Ectodermal cell (in vitro differentiated cells): ENCODE measurements around the gene CYFIP2.

Source experiments
- H3K27ac ChIP-seq: 2 replicates; pipeline ENCODE4 v1.7.0; 2013; ENCODE audit warnings: mild to moderate bottlenecking, low read depth, low read length; ENCODE audit not compliant: insufficient read depth, poor library complexity, severe bottlenecking
- H3K27me3 ChIP-seq: 2 replicates; pipeline ENCODE4 v1.7.0; 2013; ENCODE audit warnings: mild to moderate bottlenecking, low read length; ENCODE audit not compliant: insufficient read depth, control insufficient read depth, poor library complexity, severe bottlenecking
- H3K36me3 ChIP-seq: one replicate; pipeline ENCODE4 v1.7.0; 2013; ENCODE audit warnings: low read length; ENCODE audit not compliant: control insufficient read depth, insufficient read depth
- H3K4me1 ChIP-seq: one replicate; pipeline ENCODE4 v1.7.0; 2013; ENCODE audit warnings: low read length; ENCODE audit not compliant: control insufficient read depth, insufficient read depth
- H3K4me3 ChIP-seq: 2 replicates; pipeline ENCODE4 v1.7.0; 2013; ENCODE audit warnings: low read depth, low read length, control low read depth; ENCODE audit not compliant: insufficient read depth
- H3K9me3 ChIP-seq: 2 replicates; pipeline ENCODE4 v1.7.0; 2013; ENCODE audit warnings: mild to moderate bottlenecking, low read length, moderate library complexity; ENCODE audit not compliant: control insufficient read depth
- WGBS, 2 experiments: methylation state at CpG; one replicate each; pipeline ENCODE4 v1.1.7; 2013; ENCODE audit warnings: missing lambda C conversion rate in 2 of 2; 5-methylcytosine and 5-hydroxymethylcytosine counted together

The CYFIP2 gene

GRCh38 chr5:157271740-157272271, 5.9 kb downstream of the CYFIP2 start:
- Histone ChIP-seq H3K36me3 (no peaks in the 10 kb centered on the region), H3K27me3 (peaks cover 4% of the 10 kb centered on the region), H3K9me3 (no peaks in the 10 kb centered on the region), H3K4me1 (peaks cover 16% of the 10 kb centered on the region), H3K4me3 (no peak overlapping the region), H3K27ac (no peak overlapping the region)
- WGBS, 2 experiments: 92 to 94% methylated on average over 12 of the region's 12 CpGs

- Histone ChIP-seq H3K4me1 (peaks cover 3% of the 10 kb centered on the region), H3K9me3 (no peaks in the 10 kb centered on the region), H3K4me3 (no peak overlapping the region), H3K27me3 (no peaks in the 10 kb centered on the region), H3K36me3 (no peaks in the 10 kb centered on the region), H3K27ac (no peak overlapping the region)
- WGBS, 2 experiments: 86 to 97% methylated on average over 1 of the region's 1 CpG
These were observed 7.2 kb downstream of the CYFIP2 start for GRCh38 chr5:157273131-157273556.

GRCh38 chr5:157275403-157275802, 9.5 kb downstream of the CYFIP2 start:
- Histone ChIP-seq H3K9me3 (no peaks in the 10 kb centered on the region), H3K36me3 (no peaks in the 10 kb centered on the region), H3K4me3 (no peak overlapping the region), H3K27me3 (no peaks in the 10 kb centered on the region), H3K27ac (no peak overlapping the region), H3K4me1 (no peaks in the 10 kb centered on the region)
- no CpG with 5 or more reads among the region's 1 CpG for WGBS, 2 experiments

- H3K27me3 ChIP-seq: no peaks in the 10 kb centered on the region
- no peak overlapping the region for H3K4me3 ChIP-seq
- H3K4me1 ChIP-seq: no peaks in the 10 kb centered on the region
- no peak overlapping the region for H3K27ac ChIP-seq
- 92 to 100% methylated on average over 2 of the region's 2 CpGs for WGBS, 2 experiments
- no peaks in the 10 kb centered on the region for H3K9me3 ChIP-seq
- no peaks in the 10 kb centered on the region for H3K36me3 ChIP-seq
These were observed 12.6 kb downstream of the CYFIP2 start for GRCh38 chr5:157278319-157279037.

- Histone ChIP-seq H3K27me3 (no peaks in the 10 kb centered on the region), H3K36me3 (no peaks in the 10 kb centered on the region), H3K4me1 (no peaks in the 10 kb centered on the region), H3K27ac (no peak overlapping the region), H3K4me3 (no peak overlapping the region), H3K9me3 (no peaks in the 10 kb centered on the region)
- WGBS, 2 experiments: 90 to 95% methylated on average over 7 of the region's 7 CpGs
These were observed 13.8 kb downstream of the CYFIP2 start for GRCh38 chr5:157279605-157280239.

GRCh38 chr5:157280927-157281326, 15.0 kb downstream of the CYFIP2 start:
- no peaks in the 10 kb centered on the region for H3K27me3 ChIP-seq
- H3K27ac ChIP-seq: no peak overlapping the region
- no peaks in the 10 kb centered on the region for H3K9me3 ChIP-seq
- no peaks in the 10 kb centered on the region for H3K36me3 ChIP-seq
- WGBS, 2 experiments: 94 to 100% methylated on average over 1 to 2 of the region's 3 CpGs
- no peaks in the 10 kb centered on the region for H3K4me1 ChIP-seq
- no peak overlapping the region for H3K4me3 ChIP-seq

GRCh38 chr5:157282150-157282549, 16.2 kb downstream of the CYFIP2 start:
- Histone ChIP-seq H3K36me3 (no peaks in the 10 kb centered on the region), H3K4me3 (no peak overlapping the region), H3K27me3 (no peaks in the 10 kb centered on the region), H3K27ac (no peak overlapping the region), H3K4me1 (no peaks in the 10 kb centered on the region), H3K9me3 (no peaks in the 10 kb centered on the region)

GRCh38 chr5:157283434-157283833, 17.5 kb downstream of the CYFIP2 start:
- H3K27me3 ChIP-seq: no peaks in the 10 kb centered on the region
- H3K4me1 ChIP-seq: no peaks in the 10 kb centered on the region
- H3K27ac ChIP-seq: no peak overlapping the region
- no peak overlapping the region for H3K4me3 ChIP-seq
- no peaks in the 10 kb centered on the region for H3K9me3 ChIP-seq
- 85 to 86% methylated on average over 3 of the region's 3 CpGs for WGBS, 2 experiments
- no peaks in the 10 kb centered on the region for H3K36me3 ChIP-seq

GRCh38 chr5:157284458-157285212, 18.7 kb downstream of the CYFIP2 start:
- Histone ChIP-seq H3K27ac (no peak overlapping the region), H3K27me3 (no peaks in the 10 kb centered on the region), H3K9me3 (no peaks in the 10 kb centered on the region), H3K36me3 (no peaks in the 10 kb centered on the region), H3K4me1 (no peaks in the 10 kb centered on the region), H3K4me3 (no peak overlapping the region)
- 94% methylated on average over 6 of the region's 6 CpGs for WGBS, 2 experiments
